ENCODE data around the gene KRTAP5-7. TPM values are rescaled to one million over a fixed set of nuclear protein-coding genes. Genes with fewer than 3 reads are reported as not detected.
"Not testable (repeated sequence)": the region's sequence is repeated elsewhere in the genome, so short reads cannot be mapped to it uniquely, and the experiment has no call there.

Gene KRTAP5-7
- total RNA-seq, 1 donor from 2014 or later, result not detected

GRCh38 chr11:71568704-71569349 is 41.8 kb downstream of the KRTAP5-7 start:
- Histone ChIP-seq H3K9me3 (no peaks in the 10 kb centered on the region), H3K27me3 (ENCODE audit: low read depth) (no peaks in the 10 kb centered on the region), H3K27ac (no peak overlapping the region), H3K36me3 (no peaks in the 10 kb centered on the region), H3K4me3 (no peak overlapping the region), H3K4me1 (no peaks in the 10 kb centered on the region)
- no peak for ATAC-seq
- intact Hi-C loops (cut with DNase I), result no loop called here
- no peak for DNase-seq
- TF ChIP-seq, protein P1, sequence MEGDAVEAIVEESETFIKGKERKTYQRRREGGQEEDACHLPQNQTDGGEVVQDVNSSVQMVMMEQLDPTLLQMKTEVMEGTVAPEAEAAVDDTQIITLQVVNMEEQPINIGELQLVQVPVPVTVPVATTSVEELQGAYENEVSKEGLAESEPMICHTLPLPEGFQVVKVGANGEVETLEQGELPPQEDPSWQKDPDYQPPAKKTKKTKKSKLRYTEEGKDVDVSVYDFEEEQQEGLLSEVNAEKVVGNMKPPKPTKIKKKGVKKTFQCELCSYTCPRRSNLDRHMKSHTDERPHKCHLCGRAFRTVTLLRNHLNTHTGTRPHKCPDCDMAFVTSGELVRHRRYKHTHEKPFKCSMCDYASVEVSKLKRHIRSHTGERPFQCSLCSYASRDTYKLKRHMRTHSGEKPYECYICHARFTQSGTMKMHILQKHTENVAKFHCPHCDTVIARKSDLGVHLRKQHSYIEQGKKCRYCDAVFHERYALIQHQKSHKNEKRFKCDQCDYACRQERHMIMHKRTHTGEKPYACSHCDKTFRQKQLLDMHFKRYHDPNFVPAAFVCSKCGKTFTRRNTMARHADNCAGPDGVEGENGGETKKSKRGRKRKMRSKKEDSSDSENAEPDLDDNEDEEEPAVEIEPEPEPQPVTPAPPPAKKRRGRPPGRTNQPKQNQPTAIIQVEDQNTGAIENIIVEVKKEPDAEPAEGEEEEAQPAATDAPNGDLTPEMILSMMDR (IDR thresholded peaks at IDR 0.05), result no peak

- H3K4me3 ChIP-seq; H3K9me3 ChIP-seq; intact Hi-C loops (cut with DNase I); H3K4me1 ChIP-seq; H3K27me3 ChIP-seq (ENCODE audit: low read depth); ATAC-seq; H3K36me3 ChIP-seq; H3K27ac ChIP-seq; DNase-seq: not testable (repeated sequence)
These were observed 44.2 kb downstream of the KRTAP5-7 start for GRCh38 chr11:71571101-71571850.

GRCh38 chr11:71572811-71573210 is 45.7 kb downstream of the KRTAP5-7 start:
- no peaks in the 10 kb centered on the region for H3K9me3 ChIP-seq
- TF ChIP-seq, protein P1 (IDR thresholded peaks at IDR 0.05), result no peak
- H3K27ac ChIP-seq, result no peak overlapping the region
- H3K36me3 ChIP-seq, result no peaks in the 10 kb centered on the region
- H3K4me1 ChIP-seq, result no peaks in the 10 kb centered on the region
- no peak overlapping the region for H3K4me3 ChIP-seq
- ATAC-seq, result no peak
- no peaks in the 10 kb centered on the region for H3K27me3 ChIP-seq (ENCODE audit: low read depth)
- DNase-seq, result no peak
- intact Hi-C loops (cut with DNase I), result no loop called here

GRCh38 chr11:71574418-71574817 is 47.4 kb downstream of the KRTAP5-7 start:
- no peak for DNase-seq
- H3K27ac ChIP-seq, result no peak overlapping the region
- H3K4me1 ChIP-seq, result no peaks in the 10 kb centered on the region
- H3K4me3 ChIP-seq, result no peak overlapping the region
- H3K27me3 ChIP-seq (ENCODE audit: low read depth), result no peaks in the 10 kb centered on the region
- TF ChIP-seq, protein P1 (IDR thresholded peaks at IDR 0.05), result no peak
- no peaks in the 10 kb centered on the region for H3K9me3 ChIP-seq
- intact Hi-C loops (cut with DNase I), result no loop called here
- H3K36me3 ChIP-seq, result no peaks in the 10 kb centered on the region
- ATAC-seq, result no peak

DNA sequence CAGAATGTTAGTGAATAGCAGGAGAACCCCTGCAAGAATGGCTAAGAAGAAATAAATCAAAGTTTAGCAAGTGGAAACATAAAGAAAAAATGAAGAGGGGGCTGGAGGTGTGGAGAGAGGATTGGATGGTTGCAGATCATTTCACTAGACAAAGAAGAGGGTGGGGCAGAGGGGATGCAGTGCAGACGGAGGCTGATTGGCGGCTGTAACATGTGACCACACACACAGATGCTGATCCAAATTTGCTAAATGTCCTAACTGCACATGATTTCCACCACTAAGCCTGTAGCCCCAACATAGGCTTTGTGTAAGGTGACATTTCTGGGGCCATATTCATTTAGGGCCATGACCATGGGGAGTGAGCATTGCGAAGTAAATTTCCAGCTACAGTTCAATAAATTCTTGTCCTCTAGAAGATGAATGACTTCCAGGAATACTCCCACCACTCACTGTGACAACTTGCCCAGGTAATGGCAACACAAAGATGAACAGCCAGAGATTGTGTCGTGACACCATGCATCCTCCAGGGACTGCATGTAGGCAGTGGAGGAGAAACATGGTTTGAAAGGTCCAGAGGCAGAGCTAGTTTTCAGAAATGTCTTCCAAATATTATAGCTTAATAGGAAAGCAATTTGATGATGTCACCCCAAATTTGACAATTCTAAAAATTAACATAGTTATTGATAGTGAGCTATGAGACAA is 48.8 kb downstream of the KRTAP5-7 start:
- DNase-seq (no peak), ATAC-seq (no peak)
- Histone ChIP-seq H3K36me3 (no peaks in the 10 kb centered on the region), H3K27ac (no peak overlapping the region), H3K4me3 (no peak overlapping the region), H3K27me3 (ENCODE audit: low read depth) (no peaks in the 10 kb centered on the region), H3K4me1 (no peaks in the 10 kb centered on the region), H3K9me3 (no peaks in the 10 kb centered on the region)
- intact Hi-C loops (cut with DNase I), result no loop called here
- TF ChIP-seq, protein P1 (IDR thresholded peaks at IDR 0.05), result no peak

GRCh38 chr11:71576688-71577465 is 49.8 kb downstream of the KRTAP5-7 start:
- DNase-seq; H3K4me3 ChIP-seq; H3K36me3 ChIP-seq; H3K4me1 ChIP-seq; intact Hi-C loops (cut with DNase I); H3K9me3 ChIP-seq; ATAC-seq; H3K27ac ChIP-seq; H3K27me3 ChIP-seq (ENCODE audit: low read depth): not testable (repeated sequence)
